ENCODE data around the gene FLT4. TPM values are rescaled to one million over a fixed set of nuclear protein-coding genes. Genes with fewer than 3 reads are reported as not detected.

Gene FLT4
- polyA plus RNA-seq, 1 donor from 2014 or later, result 0.04 TPM

DNA sequence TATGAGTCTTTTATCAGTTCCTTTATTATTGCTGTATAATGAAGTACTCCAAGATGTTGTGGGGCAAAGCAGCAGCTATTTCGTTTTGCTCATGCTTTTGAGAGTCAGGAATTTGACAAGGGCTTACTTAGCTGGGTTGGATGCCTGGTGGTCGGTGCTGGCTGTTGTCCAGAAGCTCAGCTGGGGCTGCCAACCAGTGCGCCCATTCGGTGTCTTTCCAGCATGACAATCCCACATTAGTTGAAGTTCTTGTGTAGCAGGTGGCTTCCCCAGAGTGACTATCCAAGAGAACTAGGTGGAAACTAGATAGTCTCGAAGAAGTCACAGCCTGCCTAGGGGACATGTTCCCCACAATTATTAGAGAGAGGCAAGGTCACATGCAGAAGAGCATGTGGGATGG lies 3.4 kb upstream of the FLT4 start:
- no peak overlapping the region for H3K4me2 ChIP-seq (ENCODE audit: low read length)
- H3K79me2 ChIP-seq (replicated peaks; ENCODE audit: insufficient read depth, low read length), result no peaks in the 10 kb centered on the region
- peaks cover 44% of the 10 kb centered on the region for H3K27me3 ChIP-seq (ENCODE audit: insufficient read depth, low read depth, low read length)
- no peak overlapping the region for H2AFZ ChIP-seq (ENCODE audit: low read depth, low read length)
- no peaks in the 10 kb centered on the region for H3K9me2 ChIP-seq (ENCODE audit: insufficient read depth, low read length)
- no peaks in the 10 kb centered on the region for H3K9me3 ChIP-seq (ENCODE audit: low read length)
- H4K20me1 ChIP-seq (ENCODE audit: insufficient read depth), result no peaks in the 10 kb centered on the region
- H3K27ac ChIP-seq (ENCODE audit: low read length), result no peak overlapping the region
- TF ChIP-seq EZH2 (IDR thresholded peaks at IDR 0.05; ENCODE audit: borderline replicate concordance, insufficient read depth, low read length, poor library complexity, severe bottlenecking) (no peak), CTCF (IDR thresholded peaks at IDR 0.05; ENCODE audit: poor library complexity, severe bottlenecking) (no peak), RAD21 (conservative IDR thresholded peaks at IDR 0.05) (no peak), REST (IDR thresholded peaks at IDR 0.05; ENCODE audit: borderline replicate concordance) (no peak), MXI1 (conservative IDR thresholded peaks at IDR 0.05; ENCODE audit: poor library complexity, severe bottlenecking) (no peak), TAF1 (IDR thresholded peaks at IDR 0.05; ENCODE audit: low read depth) (no peak)
- H3F3A ChIP-seq (ENCODE audit: insufficient read depth, low read length, poor library complexity, severe bottlenecking), result no peaks in the 10 kb centered on the region
- H3K9ac ChIP-seq (ENCODE audit: low read length), result no peak overlapping the region
- no peaks in the 10 kb centered on the region for H3K36me3 ChIP-seq (ENCODE audit: insufficient read depth, low read length)
- H3K4me3 ChIP-seq (ENCODE audit: low read length), result no peak overlapping the region

GRCh38 chr5:180652346-180652745 lies 2.9 kb upstream of the FLT4 start:
- no peak for TF ChIP-seq TAF1 (IDR thresholded peaks at IDR 0.05; ENCODE audit: low read depth)
- no peak for TF ChIP-seq REST (IDR thresholded peaks at IDR 0.05; ENCODE audit: borderline replicate concordance)
- TF ChIP-seq CTCF (IDR thresholded peaks at IDR 0.05; ENCODE audit: poor library complexity, severe bottlenecking), result no peak
- TF ChIP-seq EP300 (conservative IDR thresholded peaks at IDR 0.05; ENCODE audit: poor library complexity, severe bottlenecking), result no peak
- TF ChIP-seq EZH2 (IDR thresholded peaks at IDR 0.05; ENCODE audit: borderline replicate concordance, insufficient read depth, low read length, poor library complexity, severe bottlenecking), result no peak
- no peak for TF ChIP-seq RAD21 (conservative IDR thresholded peaks at IDR 0.05)
- no peak for TF ChIP-seq MXI1 (conservative IDR thresholded peaks at IDR 0.05; ENCODE audit: poor library complexity, severe bottlenecking)
- no peak for TF ChIP-seq POLR2AphosphoS5 (IDR thresholded peaks at IDR 0.05)
- Histone ChIP-seq H3K27me3 (ENCODE audit: insufficient read depth, low read depth, low read length) (peaks cover 48% of the 10 kb centered on the region), H3K27ac (ENCODE audit: low read length) (no peak overlapping the region), H3K4me2 (ENCODE audit: low read length) (no peak overlapping the region), H3K36me3 (ENCODE audit: insufficient read depth, low read length) (no peaks in the 10 kb centered on the region), H2AFZ (ENCODE audit: low read depth, low read length) (no peak overlapping the region), H3K79me2 (replicated peaks; ENCODE audit: insufficient read depth, low read length) (no peaks in the 10 kb centered on the region), H4K20me1 (ENCODE audit: insufficient read depth) (no peaks in the 10 kb centered on the region), H3K4me3 (ENCODE audit: low read length) (no peak overlapping the region), H3K9me2 (ENCODE audit: insufficient read depth, low read length) (no peaks in the 10 kb centered on the region), H3K9ac (ENCODE audit: low read length) (no peak overlapping the region), H3K9me3 (ENCODE audit: low read length) (no peaks in the 10 kb centered on the region), H3F3A (ENCODE audit: insufficient read depth, low read length, poor library complexity, severe bottlenecking) (no peaks in the 10 kb centered on the region)
